H1 (cell line): ENCODE data around the gene FZD4. TPM values are rescaled to one million over a fixed set of nuclear protein-coding genes. Genes with fewer than 3 reads are reported as not detected.

Source experiments
- CTCF ChIA-PET: fragments of 300-600 bp; sonication (Branson Sonifier 250); formaldehyde crosslinking; loops from one replicate; lab custom pipeline; 2021; ENCODE audit not compliant: partially characterized antibody; lab: Charles Lee
- POLR2A ChIA-PET: fragments of 300-600 bp; sonication (Branson Sonifier 250); formaldehyde crosslinking; loops from one replicate; lab custom pipeline; 2021; ENCODE audit warnings: inconsistent platforms; ENCODE audit not compliant: partially characterized antibody; lab: Charles Lee
- DNase-seq, 2 experiments: peaks; one replicate each; pipeline versions ENCODE4 v3.0.0 to v3.0.0-alpha.2; 2010 to 2022; ENCODE audit warnings: low spot score in 2 of 2, low read depth in 1 of 2, mixed read lengths in 1 of 2
- FAIRE-seq: peaks from 2 replicates; lab custom pipeline; 2011; peaks lifted over from hg19 to GRCh38; lab: Jason Lieb, UNC
- H2AFZ ChIP-seq: 2 replicates; pipeline ENCODE4 v1.8.1; 2012; ENCODE audit warnings: low read length, inconsistent platforms
- H2AK5ac ChIP-seq: 2 replicates; pipeline ENCODE4 v1.6.1; 2013; ENCODE audit warnings: low read depth, low read length
- H2BK120ac ChIP-seq: replicated peaks from 2 replicates; pipeline ENCODE3; 2013; ENCODE audit warnings: low read depth, low read length, inconsistent platforms
- H2BK12ac ChIP-seq: 2 replicates; pipeline ENCODE4 v1.6.1; 2013; ENCODE audit warnings: low read depth, low read length
- H2BK15ac ChIP-seq: 2 replicates; pipeline ENCODE4 v1.6.1; 2013; ENCODE audit warnings: low read length
- H2BK20ac ChIP-seq: 2 replicates; pipeline ENCODE4 v1.6.1; 2013; ENCODE audit warnings: low read length
- H2BK5ac ChIP-seq: 2 replicates; pipeline ENCODE4 v1.6.1; 2013; ENCODE audit warnings: low read depth, low read length
- H3K14ac ChIP-seq: 2 replicates; pipeline ENCODE4 v1.6.1; 2013; ENCODE audit warnings: inconsistent platforms; ENCODE audit not compliant: insufficient read length
- H3K18ac ChIP-seq: 2 replicates; pipeline ENCODE4 v1.6.1; 2013; ENCODE audit warnings: low read length; ENCODE audit errors: extremely low read depth
- H3K23ac ChIP-seq: 2 replicates; pipeline ENCODE4 v1.6.1; 2013; ENCODE audit warnings: inconsistent platforms; ENCODE audit not compliant: insufficient read length
- H3K23me2 ChIP-seq: 2 replicates; pipeline ENCODE4 v1.6.1; 2013; ENCODE audit warnings: low read depth, low read length
- H3K27ac ChIP-seq: 2 replicates; pipeline ENCODE4 v1.6.1; 2011; ENCODE audit warnings: low read depth, low read length, inconsistent platforms
- H3K27me3 ChIP-seq, 4 experiments: replicated peaks in 1 of 4; 1 replicate in 1 of 4; 2 replicates in 3 of 4; pipeline versions ENCODE4 v1.6.1 to v1.8.1; 2011 to 2013; ENCODE audit warnings: low read length in 3 of 4, mild to moderate bottlenecking in 3 of 4, inconsistent platforms in 2 of 4, mixed read lengths in 2 of 4, moderate library complexity in 1 of 4; ENCODE audit not compliant: control insufficient read depth in 3 of 4, insufficient read depth in 3 of 4; ENCODE audit errors: extremely low read depth in 1 of 4
- H3K36me3 ChIP-seq, 4 experiments: 2 replicates each; pipeline versions ENCODE4 v1.6.1 to v1.8.1; 2011 to 2013; ENCODE audit warnings: mild to moderate bottlenecking in 4 of 4, low read length in 3 of 4, moderate library complexity in 2 of 4, control low read depth in 1 of 4, inconsistent platforms in 1 of 4; ENCODE audit not compliant: insufficient read depth in 4 of 4, control insufficient read depth in 2 of 4
- H3K4ac ChIP-seq: replicated peaks from 2 replicates; pipeline ENCODE3; 2013; ENCODE audit warnings: low read length, low read depth, mixed read lengths, inconsistent platforms; ENCODE audit not compliant: insufficient read length
- H3K4me1 ChIP-seq, 4 experiments: replicated peaks in 1 of 4; 1 replicate in 1 of 4; 2 replicates in 3 of 4; pipeline versions ENCODE4 v1.6.1 to v1.8.1; 2011 to 2013; ENCODE audit warnings: low read length in 3 of 4, inconsistent platforms in 2 of 4, mixed read lengths in 1 of 4; ENCODE audit not compliant: insufficient read depth in 4 of 4, control insufficient read depth in 3 of 4
- H3K4me2 ChIP-seq, 2 experiments: 2 replicates each; pipeline versions ENCODE4 v1.6.1 to v1.8.1; 2011 to 2013; ENCODE audit warnings: low read depth in 2 of 2, low read length in 2 of 2, control low read depth in 1 of 2, inconsistent platforms in 1 of 2, mild to moderate bottlenecking in 1 of 2; ENCODE audit not compliant: insufficient read depth in 1 of 2
- H3K4me3 ChIP-seq, 4 experiments: fragments of 200-600, 300-600 bp in 1 of 4; sonication (generic), shearing (Covaris generic), sonication (Bioruptor Twin) in 1 of 4; 2 replicates each; pipeline versions ENCODE4 v1.5.1 to v1.8.1; 2011 to 2016; ENCODE audit warnings: low read length in 4 of 4, low read depth in 3 of 4, control low read depth in 2 of 4, inconsistent platforms in 2 of 4, mild to moderate bottlenecking in 2 of 4, mixed read lengths in 1 of 4, moderate library complexity in 1 of 4; ENCODE audit not compliant: insufficient read depth in 2 of 4; ENCODE audit errors: extremely low read depth in 1 of 4
- H3K56ac ChIP-seq: replicated peaks from 2 replicates; pipeline ENCODE3; 2013; ENCODE audit warnings: low read depth, mild to moderate bottlenecking, mixed read lengths, low read length, inconsistent platforms; ENCODE audit not compliant: insufficient read length
- H3K79me1 ChIP-seq: 2 replicates; pipeline ENCODE4 v1.6.1; 2013; ENCODE audit warnings: low read depth, low read length, control low read depth
- H3K79me2 ChIP-seq, 2 experiments: 2 replicates each; pipeline versions ENCODE4 v1.6.1 to v1.8.1; 2012 to 2013; ENCODE audit warnings: low read length in 2 of 2, mild to moderate bottlenecking in 2 of 2, inconsistent platforms in 1 of 2; ENCODE audit not compliant: insufficient read depth in 2 of 2, control insufficient read depth in 1 of 2
- H3K9ac ChIP-seq, 4 experiments: replicated peaks in 1 of 4; 1 replicate in 1 of 4; 2 replicates in 3 of 4; pipeline versions ENCODE4 v1.6.1 to v1.8.1; 2011 to 2013; ENCODE audit warnings: low read depth in 3 of 4, low read length in 3 of 4, control low read depth in 2 of 4, mild to moderate bottlenecking in 2 of 4, moderate library complexity in 2 of 4, inconsistent platforms in 1 of 4; ENCODE audit errors: extremely low read depth in 1 of 4
- H3K9me3 ChIP-seq, 2 experiments: 2 replicates each; pipeline versions ENCODE4 v1.6.1 to v1.8.1; 2012 to 2013; ENCODE audit warnings: mild to moderate bottlenecking in 2 of 2, moderate library complexity in 2 of 2, control low read depth in 1 of 2, inconsistent platforms in 1 of 2, low read depth in 1 of 2, low read length in 1 of 2, mixed read lengths in 1 of 2; ENCODE audit not compliant: insufficient read depth in 2 of 2
- H4K20me1 ChIP-seq, 2 experiments: replicated peaks in 1 of 2; 2 replicates each; pipeline versions ENCODE3 to v1.8.1; 2011 to 2013; ENCODE audit warnings: inconsistent platforms in 2 of 2, low read length in 2 of 2, mild to moderate bottlenecking in 1 of 2; ENCODE audit not compliant: insufficient read depth in 2 of 2, control insufficient read depth in 1 of 2
- H4K5ac ChIP-seq: 2 replicates; pipeline ENCODE4 v1.6.1; 2013; ENCODE audit warnings: low read length, low read depth, mixed read lengths, inconsistent platforms; ENCODE audit not compliant: insufficient read length
- H4K8ac ChIP-seq: 2 replicates; pipeline ENCODE4 v1.8.0; 2013; ENCODE audit warnings: mild to moderate bottlenecking, moderate library complexity, low read length, inconsistent platforms; ENCODE audit not compliant: insufficient read depth; ENCODE audit errors: extremely low read depth
- H4K91ac ChIP-seq: replicated peaks from 2 replicates; pipeline ENCODE3; 2013; ENCODE audit warnings: low read length, mixed read lengths, inconsistent platforms; ENCODE audit not compliant: insufficient read length
- ATF3 ChIP-seq: IDR thresholded peaks from 2 replicates; pipeline ENCODE4 v1.6.1; 2011; ENCODE audit warnings: low read depth, mild to moderate bottlenecking, low read length; ENCODE audit not compliant: insufficient read depth
- CBX5 ChIP-seq: fragments of 300-800, 300-1000 bp; sonication (generic); IDR thresholded peaks from 2 replicates; pipeline ENCODE4 v1.7.1; 2016; ENCODE audit warnings: antibody characterized with exemption, low read length, low read depth
- CHD1 ChIP-seq: IDR thresholded peaks from 2 replicates; pipeline ENCODE4 v1.6.1; 2012; ENCODE audit warnings: low read depth, low read length, improper control_type of control experiment
- CREB1 ChIP-seq: IDR thresholded peaks from 2 replicates; pipeline ENCODE4 v1.6.1; 2012; ENCODE audit warnings: inconsistent platforms
- EP300 ChIP-seq, 2 experiments: IDR thresholded peaks; 1 replicate in 1 of 2; 2 replicates in 1 of 2; pipeline ENCODE4 v1.6.1; 2011 to 2012; ENCODE audit warnings: low read depth in 2 of 2, low read length in 2 of 2, mild to moderate bottlenecking in 2 of 2, borderline replicate concordance in 1 of 2, inconsistent platforms in 1 of 2, moderate library complexity in 1 of 2
- GTF2F1 ChIP-seq: IDR thresholded peaks from 2 replicates; pipeline ENCODE4 v1.6.1; 2012; ENCODE audit warnings: low read depth, low read length, improper control_type of control experiment, borderline replicate concordance
- MAX ChIP-seq: IDR thresholded peaks from 2 replicates; pipeline ENCODE4 v1.6.1; 2012; ENCODE audit warnings: inconsistent platforms
- NRF1 ChIP-seq: IDR thresholded peaks from 2 replicates; pipeline ENCODE4 v1.6.1; 2011; ENCODE audit warnings: mild to moderate bottlenecking, low read depth, low read length, improper control_type of control experiment
- PHF8 ChIP-seq: fragments of 200-600 bp; sonication (generic); conservative IDR thresholded peaks from 2 replicates; pipeline ENCODE4 v1.7.1; 2012; ENCODE audit warnings: low read depth, mild to moderate bottlenecking, inconsistent platforms, low read length, moderate library complexity
- POU5F1 ChIP-seq: IDR thresholded peaks from 2 replicates; pipeline ENCODE4 v1.6.1; 2011; ENCODE audit warnings: low read depth, mild to moderate bottlenecking, low read length, moderate library complexity
- RBBP5 ChIP-seq: IDR thresholded peaks from 2 replicates; pipeline ENCODE4 v1.7.1; 2012; ENCODE audit warnings: low read depth, mild to moderate bottlenecking, inconsistent platforms, low read length, moderate library complexity, borderline replicate concordance
- SP1 ChIP-seq: IDR thresholded peaks from 2 replicates; pipeline ENCODE4 v1.6.1; 2011; ENCODE audit warnings: low read depth, low read length
- USF2 ChIP-seq: IDR thresholded peaks from 2 replicates; pipeline ENCODE4 v1.6.1; 2011; ENCODE audit warnings: low read length, improper control_type of control experiment
- WGBS, 2 experiments: shearing (Covaris generic) in 1 of 2; methylation state at CpG; one replicate each; pipeline versions ENCODE4 v1.1.6 to v1.1.7; 2013 to 2015; ENCODE audit warnings: low lambda C conversion rate in 2 of 2, mixed read lengths in 2 of 2, inconsistent platforms in 1 of 2, low coverage in 1 of 2, missing lambda C conversion rate in 1 of 2; ENCODE audit not compliant: insufficient replicate concordance in 2 of 2, insufficient coverage in 1 of 2, insufficient read length in 1 of 2; ENCODE audit errors: extremely low coverage in 1 of 2, missing lambda C conversion rate in 1 of 2; 5-methylcytosine and 5-hydroxymethylcytosine counted together
- polyA plus RNA-seq, 7 experiments: library from polyadenylated mRNA; depleted of rRNA in 3 of 7; stranded (reverse) in 5 of 7; unstranded in 2 of 7; fragments of >200 nt in 5 of 7; fragments of 200-250 nt in 2 of 7; gene quantifications; 1 replicate in 5 of 7; 2 replicates in 1 of 7; 4 replicates in 1 of 7; pipeline versions ENCODE4 v1.2.1 to v1.2.3, GENCODE V29; 2011 to 2013; ENCODE audit warnings: missing spikeins in 2 of 7, mixed read lengths in 2 of 7
- total RNA-seq: library from RNA; stranded (reverse); fragmentation: NEBNext Ultra II Directional; extraction: Animal tissue kit (Norgen Biotek cat#: 25700); gene quantifications from 2 replicates; pipeline ENCODE4 v1.2.1, GENCODE V29; 2021

FZD4 gene
- total and polyA plus RNA-seq, 2 of the 8 experiments (the other 6 are each of a cell fraction or from before 2014, with no cell fraction given): 3.1 to 7.1 TPM

- no peak overlapping the region for H3K23ac ChIP-seq
- H3K14ac ChIP-seq: no peak overlapping the region
- no peaks in the 10 kb centered on the region for H3K9me3 ChIP-seq
- H3K4me3 ChIP-seq: no peak overlapping the region
- H4K8ac ChIP-seq: no peak overlapping the region
- H2BK120ac ChIP-seq: no peak overlapping the region
- ChIA-PET POLR2A (no interaction called here), CTCF (interaction anchor here (0.6 to 9.8 kb wide), 12 partner anchors 11 to 500 kb away, joined by 3 to 152 read pairs (median 4); no protein-coding TSS in a partner anchor)
- no peak overlapping the region for H4K5ac ChIP-seq
- H3K23me2 ChIP-seq: no peaks in the 10 kb centered on the region
- peaks cover 0 to 5% (median under 1%) of the 10 kb centered on the region in 4 experiments; a peak in 1 of 7 replicates for H3K4me1 ChIP-seq
- no peak overlapping the region for H2BK12ac ChIP-seq
- H3K27ac ChIP-seq: no peak overlapping the region
- H4K91ac ChIP-seq: no peak overlapping the region
- no peak overlapping the region for H3K18ac ChIP-seq
- H3K27me3 ChIP-seq: no peaks in the 10 kb centered on the region
- FAIRE-seq (no peak), DNase-seq (no peak)
- H4K20me1 ChIP-seq: no peaks in the 10 kb centered on the region
- H2AK5ac ChIP-seq: no peak overlapping the region
- H2BK5ac ChIP-seq: no peak overlapping the region
- H2AFZ ChIP-seq: peak overlapping the region; percentile 18
- no peak overlapping the region for H3K9ac ChIP-seq
- H2BK15ac ChIP-seq: no peak overlapping the region
- no peak overlapping the region for H3K56ac ChIP-seq
- no peak overlapping the region for H2BK20ac ChIP-seq
- no peaks in the 10 kb centered on the region for H3K79me1 ChIP-seq
- H3K36me3 ChIP-seq: no peaks in the 10 kb centered on the region
- no peak overlapping the region for H3K4ac ChIP-seq
- no peaks in the 10 kb centered on the region for H3K79me2 ChIP-seq
- no peak overlapping the region for H3K4me2 ChIP-seq
- 88% methylated on average over 7 of the region's 7 CpGs; no CpG with 5 or more reads in 1 of the 2 experiments for WGBS, 2 experiments
- TF ChIP-seq USF2 (no peak), POU5F1 (no peak), EP300 (IDR thresholded peaks at IDR 0.05; ENCODE audit: borderline replicate concordance in 1 of 2, low read depth in 2 of 2, low read length in 2 of 2) (no peak), ATF3 (no peak), CBX5 (no peak), PHF8 (no peak), MAX (no peak), CHD1 (no peak), CREB1 (no peak), RBBP5 (no peak), SP1 (no peak), GTF2F1 (no peak), NRF1 (no peak)
Measured at GRCh38 chr11:86918973-86919372, 36.2 kb downstream of the FZD4 start.
